HG03575 (cell line): Measurements from ENCODE around the gene ERC2.

ENCODE experiments used
- ATAC-seq: cut with Tn5 transposase; IDR thresholded peaks from one replicate; pipeline ENCODE4 v1.9.1; 2021; ENCODE audit not compliant: unreplicated experiment, insufficient number of reproducible peaks, low FRiP score; ENCODE audit errors: extremely low read depth

ERC2 gene

DNA sequence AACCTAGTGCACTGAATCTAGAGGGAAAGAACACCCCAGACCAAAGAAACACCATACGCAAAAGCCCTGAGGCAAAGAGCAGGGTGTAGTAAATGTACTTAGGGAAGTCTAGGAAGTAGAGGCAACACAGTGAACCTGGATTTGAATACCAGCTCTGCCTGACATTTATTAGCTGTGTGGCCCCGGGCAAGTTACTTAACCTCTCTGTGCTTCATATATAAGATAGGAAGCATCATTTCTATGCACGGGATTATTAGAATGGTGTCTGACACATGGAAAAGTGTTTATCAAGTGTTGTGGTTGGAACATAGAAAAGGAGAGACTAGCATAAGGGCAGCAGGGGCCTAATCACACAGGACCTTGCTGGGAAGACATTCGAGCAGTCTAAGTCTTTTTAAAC lies 132.2 kb downstream of the ERC2 start:
- no peak for ATAC-seq

DNA sequence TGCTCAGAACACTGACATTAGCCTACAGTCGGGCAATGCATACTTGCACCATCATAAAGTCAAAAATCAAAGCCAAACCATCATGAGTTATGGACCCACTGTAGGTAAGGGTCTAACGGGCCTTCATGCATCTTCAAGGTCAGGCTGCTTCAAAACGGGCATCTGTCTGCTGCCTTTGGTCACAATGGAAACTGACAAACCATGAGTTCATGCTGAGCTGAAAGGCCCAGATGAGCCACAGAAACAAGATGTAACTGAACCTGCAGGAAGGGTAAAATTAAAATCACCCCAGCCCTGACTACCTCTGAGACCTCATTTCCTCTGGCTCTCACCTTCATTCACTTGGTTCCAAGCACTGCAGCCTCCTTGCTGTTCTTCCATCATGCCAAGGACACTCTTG lies 143.8 kb downstream of the ERC2 start:
- no peak for ATAC-seq

GRCh38 chr3:56323986-56324420 lies 144.3 kb downstream of the ERC2 start:
- no peak for ATAC-seq

GRCh38 chr3:56322862-56323261 lies 145.4 kb downstream of the ERC2 start:
- no peak for ATAC-seq

GRCh38 chr3:56321892-56322291 lies 146.4 kb downstream of the ERC2 start:
- ATAC-seq: no peak

GRCh38 chr3:56321383-56321782 lies 146.9 kb downstream of the ERC2 start:
- ATAC-seq: no peak

- ATAC-seq: no peak
Observed at GRCh38 chr3:56320883-56321282, 147.4 kb downstream of the ERC2 start.

DNA sequence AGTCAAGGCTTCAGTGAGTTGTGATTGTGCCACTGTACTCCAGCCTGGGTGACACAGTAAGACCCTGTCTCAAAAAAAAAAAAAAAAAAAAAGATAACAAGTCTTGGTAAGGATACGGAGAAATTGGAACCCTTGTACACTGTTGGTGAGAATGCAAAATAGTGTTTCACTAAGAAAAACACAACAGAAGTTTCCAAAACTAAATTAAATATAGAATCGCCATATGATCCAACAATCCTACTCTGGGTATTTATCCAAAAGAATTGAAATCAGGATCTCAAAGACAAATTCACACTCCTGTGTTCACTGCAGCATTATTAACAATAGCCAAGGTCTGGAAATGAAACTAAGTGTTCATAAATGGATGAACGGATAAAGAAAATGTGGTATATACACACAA lies 149.4 kb downstream of the ERC2 start:
- no peak for ATAC-seq

DNA sequence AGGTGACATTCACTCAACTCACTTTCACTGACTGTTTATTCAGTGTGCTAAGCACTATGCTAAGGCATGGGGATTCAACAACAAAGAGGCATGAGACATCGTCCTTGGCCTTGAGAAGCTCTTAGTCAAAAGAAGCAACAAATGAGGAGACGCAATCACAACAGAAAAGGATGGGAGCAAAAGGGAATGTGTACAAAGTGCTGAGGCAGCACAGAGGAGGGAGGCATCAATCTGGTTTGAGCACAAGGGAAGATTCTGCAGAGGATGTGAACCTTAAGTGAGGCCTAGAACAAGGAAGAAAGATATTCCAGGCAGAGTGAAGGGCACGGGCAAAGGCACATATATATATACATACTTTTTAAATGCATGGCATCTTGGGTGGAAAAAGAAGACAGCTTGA lies 151.3 kb downstream of the ERC2 start:
- no peak for ATAC-seq

DNA sequence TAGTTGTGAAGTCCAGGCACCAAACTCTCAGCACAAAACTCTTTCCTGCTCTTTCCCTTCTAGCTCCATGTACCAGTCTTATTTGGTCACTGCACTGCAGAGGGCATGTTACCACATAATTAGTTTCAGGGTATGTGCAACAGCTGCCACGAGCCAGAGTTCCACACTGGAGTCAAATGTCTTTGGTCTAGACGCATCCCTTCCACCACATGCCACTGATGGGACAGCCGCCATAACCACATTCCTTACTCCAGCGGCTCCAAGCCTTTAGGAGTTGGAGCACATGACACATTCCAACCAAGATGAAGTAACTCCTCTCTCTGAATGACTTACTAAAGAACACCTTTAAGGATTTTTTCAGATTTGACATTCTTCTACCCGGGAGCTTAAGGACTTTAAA lies 153.4 kb downstream of the ERC2 start:
- ATAC-seq: no peak

- no peak for ATAC-seq
Observed at GRCh38 chr3:56309465-56309864, 158.8 kb downstream of the ERC2 start.

DNA sequence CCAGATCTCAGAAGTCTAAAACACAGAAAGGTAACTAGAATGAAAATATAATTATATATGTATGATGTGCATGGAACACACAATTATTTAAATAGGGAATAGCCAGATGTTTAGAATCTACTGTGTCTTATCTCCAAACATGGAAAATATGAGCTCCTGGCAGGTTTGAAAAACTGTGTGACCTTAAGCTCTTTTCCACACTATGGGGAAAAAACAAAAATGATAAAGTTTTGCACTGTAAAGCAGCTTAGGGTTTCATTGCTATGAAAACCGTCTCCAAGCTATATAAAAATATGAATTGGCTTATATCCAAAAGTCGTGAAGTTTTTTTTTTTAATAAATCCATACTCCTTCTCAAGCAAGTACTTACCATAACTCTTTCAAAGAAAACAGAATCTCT lies 159.8 kb downstream of the ERC2 start:
- no peak for ATAC-seq

GRCh38 chr3:56304069-56304468 lies 164.2 kb downstream of the ERC2 start:
- ATAC-seq: no peak

GRCh38 chr3:56303487-56303886 lies 164.8 kb downstream of the ERC2 start:
- ATAC-seq: peak; percentile 82

DNA sequence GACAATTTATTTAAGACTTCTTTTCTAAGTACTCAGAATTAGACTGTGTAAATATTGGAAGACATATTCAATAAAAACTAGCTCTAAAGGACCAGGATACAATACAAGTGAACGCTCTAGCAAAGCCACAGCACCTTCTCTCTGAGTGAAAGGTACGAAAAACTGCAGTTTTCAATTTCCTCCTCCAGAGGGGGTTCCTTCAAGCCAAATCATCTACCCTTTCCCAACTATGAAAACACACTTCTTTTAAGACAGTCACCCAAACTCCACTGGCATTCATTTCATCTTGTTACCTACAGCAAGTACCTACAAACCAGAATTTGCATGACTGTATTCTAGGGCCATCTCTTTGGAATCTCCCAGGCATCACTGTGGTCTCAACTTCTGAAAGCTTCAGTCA lies 165.8 kb downstream of the ERC2 start:
- no peak for ATAC-seq

DNA sequence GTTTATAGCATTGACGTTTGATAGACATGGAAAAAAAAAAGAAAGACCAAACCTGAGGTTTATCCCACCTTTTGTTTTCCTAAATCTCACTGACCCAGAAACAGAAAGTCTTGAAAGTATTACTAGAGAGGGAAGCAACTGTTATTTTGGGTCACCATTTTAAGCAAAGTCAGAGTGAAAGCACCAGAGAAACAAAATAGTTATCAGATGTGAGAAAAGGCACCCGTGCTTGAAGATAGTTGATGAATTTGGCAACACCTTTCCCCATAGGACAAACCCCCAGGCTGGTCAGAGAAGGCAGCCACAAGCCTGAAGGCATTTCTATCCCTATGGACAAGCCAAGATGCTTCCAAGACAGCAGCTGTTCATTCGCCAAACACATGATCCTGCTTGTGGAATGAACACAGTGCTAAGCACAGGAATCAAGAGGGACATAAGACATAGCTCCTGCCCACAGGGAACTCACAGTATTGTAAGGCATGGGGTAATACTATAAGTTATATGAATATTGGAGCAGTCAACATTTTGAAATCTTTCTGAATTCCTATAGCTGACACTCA lies 170.9 kb downstream of the ERC2 start:
- ATAC-seq: no peak

DNA sequence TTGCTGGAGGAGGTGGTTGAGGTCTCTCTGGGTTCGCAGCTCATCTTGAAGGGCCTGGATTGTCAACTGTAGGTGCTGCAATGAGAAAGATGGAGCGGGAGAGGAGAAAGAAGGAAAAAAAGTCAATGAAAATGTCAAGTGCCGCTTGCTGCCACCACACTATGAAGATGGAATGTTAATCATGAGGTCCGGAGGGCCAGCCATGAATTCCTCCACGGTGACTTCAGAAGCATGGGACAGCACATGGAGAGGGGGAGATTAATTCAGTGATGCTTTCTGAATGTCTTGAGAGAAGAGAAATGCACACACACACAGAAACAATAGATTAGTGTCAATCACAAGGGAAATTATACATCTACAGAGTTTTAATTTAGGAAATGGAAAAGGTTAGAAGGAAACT lies 171.9 kb downstream of the ERC2 start:
- no peak for ATAC-seq

DNA sequence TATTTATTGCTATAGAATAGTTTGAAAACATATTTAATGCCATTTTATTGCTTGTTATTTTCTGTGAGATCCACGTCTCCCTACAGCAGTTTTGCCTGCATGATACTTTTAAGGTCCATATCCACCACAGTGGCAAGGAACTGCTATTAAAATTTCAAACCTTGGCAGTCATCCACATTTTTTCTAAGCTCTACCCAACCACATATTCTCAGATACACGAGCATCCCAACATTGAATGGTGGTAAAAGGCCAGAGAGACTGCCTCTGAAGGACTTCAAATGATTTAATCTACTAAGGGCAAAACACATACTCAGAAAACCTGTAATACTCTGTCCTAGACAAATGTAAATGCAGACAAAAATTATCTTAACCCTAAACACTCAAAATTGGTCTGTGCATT lies 173.1 kb downstream of the ERC2 start:
- no peak for ATAC-seq

- no peak for ATAC-seq
Observed at GRCh38 chr3:56294286-56294685, 174.0 kb downstream of the ERC2 start.

DNA sequence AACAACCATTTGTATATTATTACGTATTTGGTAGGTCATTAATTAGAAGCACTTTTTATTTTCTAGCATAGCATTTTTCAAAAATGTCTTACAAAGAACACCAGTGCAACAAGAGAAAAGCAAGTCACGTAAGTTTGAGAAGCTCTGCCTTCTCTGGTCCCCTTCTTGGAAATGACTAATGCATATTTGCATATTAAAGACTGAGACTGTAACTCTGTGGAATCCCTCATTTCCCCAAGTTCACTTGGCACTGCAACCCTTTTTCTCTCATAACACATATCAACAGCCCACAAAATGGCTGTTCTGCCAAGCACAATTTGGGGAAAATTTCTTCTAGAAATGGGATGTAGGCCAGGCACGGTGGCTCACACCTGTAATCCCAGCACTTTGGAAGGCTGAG lies 176.3 kb downstream of the ERC2 start:
- peak; percentile 45 for ATAC-seq

DNA sequence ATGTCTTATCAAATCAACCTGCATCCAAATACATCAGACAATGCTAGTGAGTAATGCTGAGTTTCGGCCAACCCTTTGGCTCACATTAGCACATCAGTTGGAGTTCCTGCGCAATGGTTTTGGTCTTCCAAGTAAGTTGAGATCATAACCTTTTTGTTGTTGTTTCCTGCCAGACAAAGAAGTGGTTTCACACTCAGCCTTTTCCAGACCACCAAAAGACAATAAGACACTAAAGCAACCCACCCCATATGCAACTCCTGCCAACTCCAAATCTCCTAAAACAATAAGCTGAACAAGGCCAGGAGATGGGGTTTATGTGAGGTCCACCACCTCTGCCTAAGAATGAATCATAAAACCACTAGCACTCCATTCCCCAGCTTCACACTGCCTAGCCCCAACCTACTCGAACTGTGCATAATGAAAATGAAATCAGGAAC lies 177.0 kb downstream of the ERC2 start:
- ATAC-seq: peak; percentile 66
